HCT116 (cell line): ENCODE measurements around the gene SRRM2. TPM values are rescaled to one million over a fixed set of nuclear protein-coding genes. Genes with fewer than 3 reads are reported as not detected.

Experiments used
- ATAC-seq: fragments of 200-7000 bp; cut with Tn5 transposase; 2 replicates; pipeline ENCODE4 v1.9.1; 2020; ENCODE audit warnings: mild to moderate bottlenecking, moderate library complexity
- BruUV-seq: library from RNA; stranded (reverse); fragments of 400-500 nt; replicated peaks from 2 replicates; lab custom pipeline; 2021; lab: Mats Ljungman, UMichigan
- CTCF ChIA-PET: fragments of 300-600 bp; sonication (Branson Sonifier 250); formaldehyde crosslinking; loops from one replicate; lab custom pipeline; 2021; ENCODE audit warnings: antibody characterized with exemption; lab: Charles Lee
- POLR2A ChIA-PET: fragments of 300-600, 350-600 bp; sonication (Branson Sonifier 250); formaldehyde crosslinking; loops from one replicate; lab custom pipeline; 2021; ENCODE audit warnings: antibody characterized with exemption; lab: Charles Lee
- RAD21 ChIA-PET, 2 experiments: fragments of 300-600 bp; sonication (Branson Sonifier 250); formaldehyde crosslinking; loops; one replicate each; lab custom pipeline; 2023; ENCODE audit warnings: low total read pairs in 2 of 2; ENCODE audit not compliant: uncharacterized antibody in 2 of 2, unreplicated experiment in 2 of 2, low non-redundant PET in 1 of 2; lab: Charles Lee
- DNase-seq: peaks from one replicate; pipeline ENCODE4 v3.0.0-alpha.2; 2010; ENCODE audit warnings: low read depth, low spot score
- H2AFZ ChIP-seq: fragments of 200-600 bp; shearing (Covaris generic), sonication (generic); 2 replicates; pipeline ENCODE4 v1.6.1; 2017; ENCODE audit warnings: low read depth, mixed run types, mixed read lengths, antibody characterized with exemption, low read length; ENCODE audit not compliant: poor library complexity, severe bottlenecking
- H3K27ac ChIP-seq: 2 replicates; pipeline ENCODE4 v1.5.1; 2012; ENCODE audit warnings: low read depth, low read length
- H3K27me3 ChIP-seq: fragments of 200-600 bp; sonication (generic); 2 replicates; pipeline ENCODE4 v1.6.1; 2016; ENCODE audit warnings: mixed run types, low read length, mixed read lengths; ENCODE audit not compliant: insufficient read depth
- H3K36me3 ChIP-seq, 2 experiments: fragments of 200-500 bp in 1 of 2; fragments of 200-600 bp in 1 of 2; sonication (Bioruptor generic) in 1 of 2; sonication (generic) in 1 of 2; 2 replicates each; pipeline versions ENCODE4 v1.5.1 to v1.6.1; 2014 to 2016; ENCODE audit warnings: low read length in 2 of 2, inconsistent platforms in 1 of 2, mixed read lengths in 1 of 2, mixed run types in 1 of 2; ENCODE audit not compliant: insufficient read depth in 2 of 2, control insufficient read depth in 1 of 2
- H3K4me1 ChIP-seq, 2 experiments: fragments of 200-600 bp in 1 of 2; sonication (generic) in 1 of 2; 2 replicates each; pipeline versions ENCODE4 v1.5.1 to v1.6.1; 2012 to 2017; ENCODE audit warnings: low read length in 2 of 2, inconsistent platforms in 1 of 2, mild to moderate bottlenecking in 1 of 2, mixed read lengths in 1 of 2, mixed run types in 1 of 2, moderate library complexity in 1 of 2; ENCODE audit not compliant: insufficient read depth in 2 of 2, control insufficient read depth in 1 of 2
- H3K4me2 ChIP-seq: fragments of 200-600 bp; sonication (generic); 2 replicates; pipeline ENCODE4 v1.6.1; 2017; ENCODE audit warnings: mixed run types, low read length, mixed read lengths
- H3K4me3 ChIP-seq, 2 experiments: fragments of 200-600 bp in 1 of 2; sonication (generic) in 1 of 2; replicated peaks in 1 of 2; 2 replicates each; pipeline ENCODE4 v1.5.1; 2011 to 2016; ENCODE audit warnings: low read length in 2 of 2, control low read depth in 1 of 2, low read depth in 1 of 2, mild to moderate bottlenecking in 1 of 2, mixed read lengths in 1 of 2, mixed run types in 1 of 2
- H3K79me2 ChIP-seq: fragments of 200-600 bp; sonication (generic); 2 replicates; pipeline ENCODE4 v1.6.1; 2017; ENCODE audit warnings: mild to moderate bottlenecking, mixed run types, low read length, moderate library complexity, mixed read lengths; ENCODE audit not compliant: insufficient read depth
- H3K9ac ChIP-seq: fragments of 200-600 bp; sonication (generic); 2 replicates; pipeline ENCODE4 v1.6.1; 2016; ENCODE audit warnings: low read length, mixed read lengths
- H3K9me2 ChIP-seq: fragments of 200-600 bp; sonication (generic), shearing (Covaris generic); 2 replicates; pipeline ENCODE4 v1.6.1; 2017; ENCODE audit warnings: mixed run types, mild to moderate bottlenecking, moderate library complexity; ENCODE audit not compliant: insufficient read depth
- H3K9me3 ChIP-seq, 2 experiments: fragments of 200-500 bp in 1 of 2; fragments of 200-600 bp in 1 of 2; sonication (Bioruptor generic) in 1 of 2; sonication (generic) in 1 of 2; 2 replicates each; pipeline ENCODE4 v1.6.1; 2014 to 2017; ENCODE audit warnings: low read length in 2 of 2, mixed read lengths in 2 of 2, inconsistent platforms in 1 of 2, low read depth in 1 of 2, mild to moderate bottlenecking in 1 of 2, mixed run types in 1 of 2, moderate library complexity in 1 of 2; ENCODE audit not compliant: control insufficient read depth in 1 of 2, insufficient read depth in 1 of 2
- H4K20me1 ChIP-seq: fragments of 200-600 bp; sonication (generic), shearing (Covaris generic); 2 replicates; pipeline ENCODE4 v1.6.1; 2017; ENCODE audit warnings: mixed run types, mild to moderate bottlenecking, moderate library complexity; ENCODE audit not compliant: insufficient read depth
- CBX3 ChIP-seq: IDR thresholded peaks from 2 replicates; pipeline ENCODE4 v1.6.1; 2012; ENCODE audit warnings: low read depth
- JUND ChIP-seq: IDR thresholded peaks from 2 replicates; pipeline ENCODE4 v1.6.1; 2012
- SIN3A ChIP-seq: IDR thresholded peaks from 2 replicates; pipeline ENCODE4 v1.6.1; 2012; ENCODE audit warnings: low read depth
- intact Hi-C: fragments of 100-400 bp; cut with micrococcal nuclease; formaldehyde crosslinking; loops from 2 replicates; pipeline ENCODE4 v1.10.0; 2022
- total RNA-seq: library from RNA; stranded (reverse); gene quantifications from one replicate; pipeline ENCODE4 v1.2.1, GENCODE V29; 2021; ENCODE audit not compliant: unreplicated experiment
- TF ChIP-seq, protein P1 (sequence below): IDR thresholded peaks from 2 replicates; pipeline ENCODE4 v1.6.1; 2012

SRRM2 gene
- total RNA-seq, 1 experiment from 2014 or later: 541 TPM

DNA sequence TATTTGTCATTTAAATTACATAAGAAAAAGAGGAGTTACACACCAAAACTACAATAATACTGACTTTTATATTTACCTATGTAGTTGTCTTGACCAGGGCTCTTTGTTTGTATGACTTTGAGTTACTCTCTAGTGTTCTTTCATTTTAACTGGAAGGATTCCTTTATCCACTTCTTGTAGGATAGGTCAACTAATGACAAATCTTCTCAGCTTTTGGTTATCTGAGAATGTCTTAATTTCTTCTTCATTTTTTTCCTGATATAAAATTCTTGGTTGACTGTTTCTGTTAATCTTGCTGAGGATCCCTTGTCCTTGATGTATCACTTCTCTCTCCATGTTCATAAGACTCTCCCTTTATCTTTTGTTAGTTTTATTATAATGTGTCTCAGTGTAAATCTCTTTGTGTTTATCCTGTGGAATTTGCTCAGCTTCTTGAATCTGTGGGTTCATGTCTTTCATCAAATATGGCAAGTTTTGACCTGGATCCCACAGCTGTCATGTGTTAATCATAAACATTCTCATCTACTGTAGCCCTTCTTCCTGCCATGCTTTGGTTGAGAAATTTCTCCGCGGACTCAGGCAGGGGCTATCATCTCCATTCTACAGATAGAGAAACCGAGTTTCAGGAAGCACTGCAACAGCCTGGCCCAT, 51.2 kb downstream of the SRRM2 start:
- Histone ChIP-seq H4K20me1 (no peaks in the 10 kb centered on the region), H3K27me3 (no peaks in the 10 kb centered on the region), H3K9me3 (peaks cover 0 to 12% of the 10 kb centered on the region in 2 experiments; a peak in 2 of 4 replicates), H3K4me1 (peaks cover 0 to 3% of the 10 kb centered on the region in 2 experiments; a peak in 1 of 4 replicates), H2AFZ (no peak overlapping the region), H3K9me2 (no peaks in the 10 kb centered on the region), H3K4me2 (no peak overlapping the region), H3K27ac (no peak overlapping the region), H3K4me3 (no peak overlapping the region)
- RAD21 ChIA-PET: no interaction called here
- POLR2A ChIA-PET: no interaction called here
- DNase-seq (peak; percentile 12), ATAC-seq (no peak)
- CTCF ChIA-PET: no interaction called here
- BruUV-seq: no TSS peak
- TF ChIP-seq SIN3A (no peak), CBX3 (peak; percentile 39; the same call in 1 of the 2 replicates), JUND (no peak)
- TF ChIP-seq, all 23 proteins: peak for 1
- Histone ChIP-seq H3K79me2 (no peaks in the 10 kb centered on the region), H3K36me3 (no peaks in the 10 kb centered on the region), H3K9ac (no peak overlapping the region)
- intact Hi-C loops: no loop called here

DNA sequence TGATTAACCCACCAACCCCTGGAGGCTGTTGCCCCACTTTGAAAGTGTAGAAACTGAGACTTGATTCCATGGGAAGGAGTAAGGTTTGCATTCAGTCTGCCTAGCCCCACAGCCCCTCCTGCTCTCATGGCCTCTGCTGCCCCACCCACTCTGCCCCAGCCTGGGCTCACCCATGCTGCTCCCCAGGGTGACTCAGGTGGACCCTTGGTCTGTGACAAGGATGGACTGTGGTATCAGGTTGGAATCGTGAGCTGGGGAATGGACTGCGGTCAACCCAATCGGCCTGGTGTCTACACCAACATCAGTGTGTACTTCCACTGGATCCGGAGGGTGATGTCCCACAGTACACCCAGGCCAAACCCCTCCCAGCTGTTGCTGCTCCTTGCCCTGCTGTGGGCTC, 52.3 kb downstream of the SRRM2 start:
- ChIA-PET POLR2A (no interaction called here), CTCF (no interaction called here)
- intact Hi-C loops: no loop called here

More for the DNA sequence above, 52.3 kb downstream of the SRRM2 start:
- H3K27ac ChIP-seq: no peak overlapping the region
- ATAC-seq (no peak), DNase-seq (no peak)
- H3K9me3 ChIP-seq: peaks cover 0 to 12% of the 10 kb centered on the region in 2 experiments; a peak in 2 of 4 replicates
- no TSS peak for BruUV-seq
- TF ChIP-seq, protein P1, sequence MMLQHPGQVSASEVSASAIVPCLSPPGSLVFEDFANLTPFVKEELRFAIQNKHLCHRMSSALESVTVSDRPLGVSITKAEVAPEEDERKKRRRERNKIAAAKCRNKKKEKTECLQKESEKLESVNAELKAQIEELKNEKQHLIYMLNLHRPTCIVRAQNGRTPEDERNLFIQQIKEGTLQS: no peak
- RAD21 ChIA-PET: no interaction called here
- no peaks in the 10 kb centered on the region for H3K79me2 ChIP-seq
- no peaks in the 10 kb centered on the region for H3K9me2 ChIP-seq
- H2AFZ ChIP-seq: no peak overlapping the region
- no peak overlapping the region for H3K4me2 ChIP-seq
- peaks cover 0 to 3% of the 10 kb centered on the region in 2 experiments; a peak in 1 of 4 replicates for H3K4me1 ChIP-seq
- no peaks in the 10 kb centered on the region for H3K36me3 ChIP-seq
- no peak overlapping the region for H3K9ac ChIP-seq
- H4K20me1 ChIP-seq: no peaks in the 10 kb centered on the region
- H3K27me3 ChIP-seq: no peaks in the 10 kb centered on the region
- no peak overlapping the region for H3K4me3 ChIP-seq
